Skin epidermis (tissue), 12 donors: ENCODE measurements around the gene LAMC3.
A peak's percentile ranks its signal among the peaks of the same experiment; 100 is the strongest.
"Not testable (repeated sequence)": the region's sequence is repeated elsewhere in the genome, so short reads cannot be mapped to it uniquely, and the experiment has no call there.

ENCODE experiments used
- H3K27ac ChIP-seq, 21 experiments: fragments of 200-600 bp; sonication (generic) in 11 of 21; one replicate each; pipeline ENCODE4 v1.5.0; 2020; ENCODE audit warnings: mild to moderate bottlenecking in 3 of 21, inconsistent platforms in 2 of 21, moderate library complexity in 2 of 21
- H3K4me3 ChIP-seq, 7 experiments: fragments of 200-600 bp; sonication (generic) in 2 of 7; one replicate each; pipeline ENCODE4 v1.5.0; 2020; ENCODE audit warnings: inconsistent platforms in 2 of 7, mild to moderate bottlenecking in 2 of 7, moderate library complexity in 1 of 7

The LAMC3 gene

GRCh38 chr9:131024978-131025868, 16.2 kb downstream of the LAMC3 start:
- no peak overlapping the region for H3K27ac ChIP-seq
- H3K4me3 ChIP-seq: no peak overlapping the region

GRCh38 chr9:131025953-131026858, 17.2 kb downstream of the LAMC3 start:
- Histone ChIP-seq H3K4me3 (no peak overlapping the region), H3K27ac (no peak overlapping the region)

DNA sequence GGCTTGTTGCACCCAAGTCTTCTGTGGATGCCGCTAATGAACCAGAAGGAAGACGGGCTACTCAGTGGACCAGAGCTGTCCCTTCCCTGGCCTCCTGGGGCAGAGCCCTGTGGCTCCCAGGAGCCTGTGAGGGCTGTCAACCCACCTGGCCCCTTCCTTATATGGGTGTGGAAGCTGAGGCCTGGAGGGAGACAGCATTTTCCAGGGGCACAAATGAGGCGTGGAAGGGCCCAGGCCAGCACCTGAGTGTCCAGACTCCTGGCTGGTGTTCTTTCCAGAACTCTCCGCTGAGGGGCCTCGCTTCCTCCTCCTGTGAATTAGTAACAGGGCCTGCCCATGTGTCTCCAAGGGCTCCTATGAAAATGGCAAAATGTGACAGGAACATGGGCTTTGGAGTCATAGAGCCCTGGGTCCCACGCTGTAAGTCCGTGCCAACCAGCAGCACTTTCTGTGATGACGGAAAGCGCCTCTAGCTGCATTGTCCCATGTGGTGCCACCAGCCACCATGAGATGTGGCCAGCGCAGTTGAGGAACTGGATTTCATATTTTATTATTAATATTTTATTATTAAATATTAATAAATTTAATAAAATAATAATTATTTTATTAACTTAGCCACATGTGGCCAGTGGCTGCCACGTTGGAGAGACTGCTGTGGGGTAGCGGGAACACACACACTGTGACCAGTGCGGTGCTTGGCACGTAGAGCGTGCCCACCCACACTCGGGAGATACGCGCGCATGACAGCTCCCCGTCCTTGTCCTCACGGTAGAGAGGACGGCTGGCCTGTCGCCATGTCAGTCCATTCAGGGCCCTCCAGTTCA, 18.3 kb downstream of the LAMC3 start:
- Histone ChIP-seq H3K27ac (no peak overlapping the region), H3K4me3 (no peak overlapping the region)

DNA sequence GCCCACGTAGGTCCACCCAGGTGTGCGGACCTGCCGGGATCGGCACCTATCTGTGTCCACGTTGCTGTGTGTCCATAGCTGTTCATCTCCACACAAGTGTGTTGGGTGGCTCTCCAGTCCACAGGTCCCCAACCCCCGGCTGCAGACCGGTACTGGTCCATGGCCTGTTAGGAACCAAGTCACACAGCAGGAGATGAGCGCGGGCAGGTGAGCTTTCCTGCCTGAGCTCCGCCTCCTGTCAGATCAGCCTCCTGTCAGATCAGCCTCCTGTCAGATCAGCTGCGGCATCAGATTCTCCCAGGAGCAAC, 18.9 kb downstream of the LAMC3 start:
- no peak overlapping the region for H3K27ac ChIP-seq
- H3K4me3 ChIP-seq: no peak overlapping the region

- no peak overlapping the region for H3K27ac ChIP-seq
- H3K4me3 ChIP-seq: no peak overlapping the region
Observed at GRCh38 chr9:131028221-131028884, 19.4 kb downstream of the LAMC3 start.

GRCh38 chr9:131028931-131029573, 20.1 kb downstream of the LAMC3 start:
- Histone ChIP-seq H3K4me3 (no peak overlapping the region), H3K27ac (no peak overlapping the region)

DNA sequence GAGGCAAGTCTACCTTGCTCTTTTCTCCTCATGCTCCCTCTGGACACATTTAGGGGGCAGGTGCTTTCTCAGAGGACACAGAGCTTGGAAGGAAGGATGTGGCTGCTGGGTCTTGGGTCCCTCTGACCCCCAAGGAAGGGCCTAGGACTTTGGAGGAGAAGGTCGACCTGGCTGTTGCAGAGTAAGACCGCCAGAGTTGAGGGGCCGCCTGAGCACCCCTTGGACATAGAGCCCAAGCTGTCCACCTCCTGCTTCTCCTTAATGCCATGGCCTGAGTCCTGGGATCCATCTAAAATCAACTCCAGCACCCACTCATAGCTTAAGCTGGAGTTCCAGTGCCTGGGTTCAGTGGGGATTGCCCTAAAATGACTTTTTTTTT, 20.6 kb downstream of the LAMC3 start:
- Histone ChIP-seq H3K4me3 (no peak overlapping the region), H3K27ac (no peak overlapping the region)

GRCh38 chr9:131030239-131031004, 21.4 kb downstream of the LAMC3 start:
- Histone ChIP-seq H3K4me3 (no peak overlapping the region), H3K27ac (no peak overlapping the region)

DNA sequence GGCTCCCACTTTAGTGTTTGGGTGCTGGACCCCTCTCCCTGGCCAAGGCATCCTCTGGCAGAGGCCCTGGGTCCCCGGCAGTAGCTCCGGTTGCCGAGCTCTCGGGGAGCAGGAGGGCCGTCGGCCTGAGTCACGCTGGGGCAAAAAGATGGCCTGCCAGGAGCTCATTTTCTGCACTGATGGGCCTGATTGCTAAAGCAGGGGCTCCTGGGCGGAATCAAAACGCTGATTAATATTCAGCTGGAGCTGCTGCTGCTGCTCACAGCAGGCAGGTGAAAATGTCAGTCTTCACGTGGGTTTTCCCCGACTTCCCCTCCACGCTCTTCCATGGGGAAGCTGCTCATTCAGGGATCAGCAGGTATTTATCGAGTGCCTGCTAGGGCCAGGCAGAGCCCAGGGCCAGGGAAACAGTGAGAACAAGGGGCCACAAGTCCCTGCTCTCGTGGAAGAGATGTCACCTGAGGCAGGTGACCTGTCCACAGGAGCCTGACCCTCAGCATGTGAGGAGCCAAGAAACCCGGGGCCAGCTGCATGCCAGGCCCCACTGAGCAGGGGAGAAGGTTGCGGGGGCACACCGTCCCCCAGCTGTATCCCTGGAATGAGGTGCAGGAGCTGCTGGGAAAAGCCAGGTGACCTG, 22.1 kb downstream of the LAMC3 start:
- no peak overlapping the region for H3K27ac ChIP-seq

GRCh38 chr9:131031642-131032005, 22.6 kb downstream of the LAMC3 start:
- Histone ChIP-seq H3K27ac (no peak overlapping the region), H3K4me3 (no peak overlapping the region)

More for the DNA sequence above, 22.1 kb downstream of the LAMC3 start:
- H3K4me3 ChIP-seq: no peak overlapping the region

DNA sequence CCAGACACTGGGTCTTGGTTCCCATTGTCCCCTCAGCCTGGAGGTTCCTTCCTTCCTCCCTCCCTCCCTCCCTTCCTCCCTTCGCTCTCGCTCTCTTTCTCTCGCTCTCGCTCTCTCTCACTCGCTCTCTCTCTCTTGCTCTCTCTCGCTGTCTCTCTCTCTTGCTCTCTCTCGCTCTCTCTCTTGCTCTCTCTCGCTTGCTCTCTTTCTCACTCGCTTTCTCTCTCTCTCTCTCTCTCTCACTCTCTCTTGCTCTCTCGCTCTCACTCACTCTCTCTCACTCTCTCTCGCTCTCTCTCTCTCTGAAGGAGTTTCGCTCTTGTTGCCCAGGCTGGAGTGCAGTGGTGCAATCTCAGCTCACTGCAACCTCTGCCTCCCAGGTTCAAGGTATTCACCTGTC, 23.4 kb downstream of the LAMC3 start:
- H3K27ac ChIP-seq: no peak overlapping the region
- no peak overlapping the region for H3K4me3 ChIP-seq

DNA sequence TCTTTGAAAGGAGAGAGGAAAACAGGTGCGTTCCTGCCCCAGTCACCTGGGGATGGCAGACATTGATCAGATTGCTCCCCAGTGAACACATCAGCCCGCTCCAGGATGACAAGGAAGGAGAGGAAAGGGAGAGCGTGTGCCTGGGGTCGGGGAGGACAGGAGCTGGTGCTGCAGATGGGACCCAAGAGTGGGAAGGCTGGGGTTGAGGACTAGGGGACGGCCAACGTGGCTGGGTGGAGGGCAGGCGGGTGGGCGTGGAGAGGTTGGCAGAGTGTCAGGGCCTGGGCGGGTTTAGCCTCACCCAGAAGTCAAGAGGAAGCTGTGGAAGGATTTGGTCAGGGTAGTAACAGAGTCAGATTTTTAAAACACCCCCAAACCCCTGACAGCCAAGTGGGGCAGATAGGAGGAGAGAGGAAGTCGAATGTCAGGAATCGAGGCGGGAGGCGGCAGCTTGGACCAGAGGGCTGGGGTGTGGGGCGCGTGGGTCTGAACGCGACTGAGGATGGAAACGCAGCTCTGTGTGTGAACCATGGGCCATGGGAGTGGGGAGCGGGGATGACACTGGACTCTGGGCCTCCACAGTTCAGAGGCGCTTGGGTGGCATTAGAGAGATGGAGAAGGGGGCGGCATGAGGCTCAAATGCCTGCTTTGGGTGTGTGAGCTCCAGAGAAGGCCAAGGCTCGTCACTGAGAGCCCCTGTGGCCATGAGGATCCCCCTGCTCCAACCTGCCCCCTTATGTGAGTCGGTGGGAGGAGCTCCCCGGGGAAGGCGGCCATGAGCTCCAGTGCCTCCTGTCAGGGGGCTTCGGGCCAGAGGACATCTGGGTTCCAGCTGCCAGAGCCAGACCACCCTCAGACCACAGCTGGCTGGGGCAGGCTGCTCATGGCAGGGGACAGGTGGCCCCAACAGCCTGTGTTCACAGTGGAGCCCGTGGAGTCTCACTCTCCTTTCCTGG, 24.6 kb downstream of the LAMC3 start:
- no peak overlapping the region for H3K4me3 ChIP-seq
- peak overlapping the region in 2 of 21 experiments; percentile 47 to 49 for H3K27ac ChIP-seq

DNA sequence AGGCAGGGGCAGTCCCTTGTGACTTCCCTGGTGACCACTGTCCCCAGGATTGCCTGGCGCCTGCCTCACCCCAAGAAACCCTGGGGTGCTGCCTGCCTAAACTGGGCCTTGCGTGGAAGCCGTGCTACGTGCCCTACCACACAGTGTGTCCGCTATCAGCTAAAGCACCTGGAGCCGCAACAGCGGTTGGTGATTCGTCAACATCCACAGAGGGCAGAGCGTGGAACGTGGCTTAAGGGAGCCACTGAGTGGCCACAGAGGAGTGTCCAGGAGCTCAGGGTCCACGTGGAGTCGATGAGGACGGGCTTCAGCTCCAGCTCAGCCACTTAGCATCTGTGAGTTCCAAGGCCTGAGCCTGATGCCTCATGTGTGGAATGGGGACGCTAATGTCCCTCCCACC, 25.3 kb downstream of the LAMC3 start:
- H3K27ac ChIP-seq: peak overlapping the region in 1 of 21 experiments; percentile 49

DNA sequence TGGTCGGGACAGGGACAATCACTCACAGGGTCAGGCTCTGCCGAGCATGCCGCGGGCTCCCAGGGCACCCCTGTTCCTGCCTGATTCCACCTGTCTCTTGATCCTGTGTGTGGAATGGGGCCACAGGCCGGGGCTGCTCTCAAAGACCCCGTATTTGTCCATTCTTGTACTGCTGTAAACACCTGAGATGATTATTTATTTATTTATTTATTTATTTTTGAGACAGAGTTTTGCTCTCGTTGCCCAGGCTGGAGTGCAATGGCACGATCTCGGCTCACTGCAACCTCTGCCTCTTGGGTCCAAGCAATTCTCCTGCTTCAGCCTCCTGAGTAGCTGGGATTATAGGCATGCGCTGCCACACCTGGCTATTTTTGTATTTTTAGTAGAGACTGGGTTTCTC, 25.8 kb downstream of the LAMC3 start:
- not testable (repeated sequence) for H3K27ac ChIP-seq, H3K4me3 ChIP-seq

More for the DNA sequence above, 25.3 kb downstream of the LAMC3 start:
- H3K4me3 ChIP-seq: no peak overlapping the region

GRCh38 chr9:131035548-131035947, 26.6 kb downstream of the LAMC3 start:
- Histone ChIP-seq H3K4me3 (no peak overlapping the region), H3K27ac (no peak overlapping the region)

GRCh38 chr9:131036071-131036470, 27.1 kb downstream of the LAMC3 start:
- no peak overlapping the region for H3K4me3 ChIP-seq
- H3K27ac ChIP-seq: peak overlapping the region in 2 of 21 experiments; percentile 60 to 65
